Lung (tissue), 12 donors: ENCODE results near the gene RASEF. TPM values are rescaled to one million over a fixed set of nuclear protein-coding genes. Genes with fewer than 3 reads are reported as not detected.

Experiments used
- ATAC-seq: fragments of 200-7000 bp; cut with Tn5 transposase; one replicate; pipeline ENCODE4 v1.9.1; 2020; ENCODE audit warnings: moderate number of reproducible peaks; ENCODE audit not compliant: insufficient read depth, low FRiP score
- DNase-seq, 3 donors: peaks; one replicate each; pipeline ENCODE4 v3.0.0-alpha.2; 2013 to 2017
- H3K27ac ChIP-seq, 2 donors: one replicate each; pipeline ENCODE4 v1.5.1; 2013; ENCODE audit warnings: mild to moderate bottlenecking in 2 of 2, moderate library complexity in 2 of 2, control low read depth in 1 of 2, inconsistent platforms in 1 of 2, low read depth in 1 of 2, low read length in 1 of 2
- H3K27me3 ChIP-seq, 3 donors: one replicate each; pipeline ENCODE4 v1.5.1; 2013; ENCODE audit warnings: low read length in 2 of 3; ENCODE audit not compliant: control insufficient read depth in 3 of 3, insufficient read depth in 3 of 3
- H3K36me3 ChIP-seq, 4 donors: one replicate each; pipeline ENCODE4 v1.5.1; 2013; ENCODE audit warnings: low read length in 4 of 4, mild to moderate bottlenecking in 1 of 4, moderate library complexity in 1 of 4; ENCODE audit not compliant: control insufficient read depth in 4 of 4, insufficient read depth in 4 of 4
- H3K4me1 ChIP-seq, 5 donors: one replicate each; pipeline ENCODE4 v1.5.1; 2013; ENCODE audit warnings: low read length in 5 of 5, mild to moderate bottlenecking in 2 of 5, moderate library complexity in 1 of 5; ENCODE audit not compliant: control insufficient read depth in 5 of 5, insufficient read depth in 5 of 5
- H3K4me3 ChIP-seq: one replicate; pipeline ENCODE4 v1.5.1; 2013; ENCODE audit warnings: mild to moderate bottlenecking, control low read depth, moderate library complexity
- H3K9ac ChIP-seq, 2 donors: one replicate each; pipeline ENCODE4 v1.5.1; 2013; ENCODE audit warnings: low read length in 2 of 2, control low read depth in 1 of 2; ENCODE audit not compliant: insufficient read depth in 1 of 2
- H3K9me3 ChIP-seq, 4 donors: one replicate each; pipeline ENCODE4 v1.5.1; 2013; ENCODE audit warnings: low read length in 3 of 4, mild to moderate bottlenecking in 1 of 4, moderate library complexity in 1 of 4; ENCODE audit not compliant: control insufficient read depth in 4 of 4, insufficient read depth in 3 of 4
- CTCF ChIP-seq: IDR thresholded peaks from 2 replicates; pipeline ENCODE4 v1.5.1; 2012; ENCODE audit warnings: mild to moderate bottlenecking; ENCODE audit errors: control extremely low read depth, extremely low read depth
- WGBS, 2 donors: extraction: QIAGEN DNeasy Blood & Tissue Kit; methylation state at CpG; one replicate each; pipeline ENCODE4 v1.1.7; 2013; 5-methylcytosine and 5-hydroxymethylcytosine counted together
- polyA plus RNA-seq, 2 donors: library from polyadenylated mRNA; stranded (reverse); fragments of 200-250 nt; gene quantifications; one replicate each; pipeline ENCODE4 v1.2.1, GENCODE V29; 2013
- total RNA-seq, 2 donors: library from RNA; depleted of rRNA in 1 of 2; stranded (reverse); fragments of >200 nt in 1 of 2; gene quantifications; one replicate each; pipeline ENCODE4 v1.2.1, GENCODE V29; 2014 to 2021
- donor health status: control.
- donor health status: control.
- donor health status: Bipolar disorder and iron deficiency.
- donor health status: healthy.
- donor health status: DM: yes; HTN: yes; CAD: no.

RASEF gene
- total and polyA plus RNA-seq, 4 donors, result 5.2 to 23.6 (median 9.4) TPM

GRCh38 chr9:83047839-83048775 lies 14.8 kb downstream of the RASEF start:
- Histone ChIP-seq H3K27me3 (no peaks in the 10 kb centered on the region), H3K4me1 (no peaks in the 10 kb centered on the region), H3K9ac (no peak overlapping the region), H3K9me3 (peaks cover 0 to 3% (median 0%) of the 10 kb centered on the region in 4 donors), H3K27ac (no peak overlapping the region), H3K4me3 (no peak overlapping the region), H3K36me3 (no peaks in the 10 kb centered on the region)
- no peak for TF ChIP-seq CTCF
- DNase-seq, result peak in 2 of 3 donors; percentile 28 to 54
- no peak for ATAC-seq
- 49 to 65% methylated on average over 11 of the region's 11 CpGs for WGBS, 2 donors

GRCh38 chr9:83043597-83043996 lies 19.3 kb downstream of the RASEF start:
- Histone ChIP-seq H3K4me1 (no peaks in the 10 kb centered on the region), H3K27me3 (no peaks in the 10 kb centered on the region), H3K9ac (no peak overlapping the region), H3K36me3 (no peaks in the 10 kb centered on the region), H3K9me3 (no peaks in the 10 kb centered on the region), H3K27ac (no peak overlapping the region), H3K4me3 (no peak overlapping the region)
- 86% methylated on average over 7 of the region's 7 CpGs for WGBS, 2 donors
- DNase-seq (no peak), ATAC-seq (no peak)
- no peak for TF ChIP-seq CTCF

DNA sequence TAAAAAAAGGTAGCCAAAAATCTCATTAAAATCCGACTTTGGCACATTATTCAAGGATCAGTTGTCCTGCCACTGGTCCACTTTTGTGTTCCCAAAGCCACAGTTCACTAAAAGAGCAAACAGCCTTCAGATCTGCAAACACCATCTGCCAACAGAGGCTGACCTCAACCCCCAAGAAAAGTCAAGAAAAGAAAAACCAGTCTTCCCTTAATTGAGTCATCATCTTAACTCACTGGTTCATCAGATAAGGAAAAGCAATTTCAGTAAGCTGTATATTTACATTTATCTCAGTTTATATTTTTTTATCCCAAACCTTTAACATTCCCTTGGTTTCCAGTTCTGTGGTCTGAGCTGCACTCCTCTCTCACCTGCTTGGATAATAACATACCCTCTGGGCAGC lies 21.2 kb downstream of the RASEF start:
- 48 to 69% methylated on average over 1 of the region's 1 CpG for WGBS, 2 donors
- H3K36me3 ChIP-seq, result no peaks in the 10 kb centered on the region
- no peak overlapping the region for H3K9ac ChIP-seq
- no peaks in the 10 kb centered on the region for H3K27me3 ChIP-seq
- ATAC-seq (no peak), DNase-seq (no peak)
- no peak overlapping the region for H3K27ac ChIP-seq
- no peaks in the 10 kb centered on the region for H3K9me3 ChIP-seq
- H3K4me1 ChIP-seq, result no peaks in the 10 kb centered on the region
- TF ChIP-seq CTCF, result no peak
- no peak overlapping the region for H3K4me3 ChIP-seq
